ENCODE measurements around the gene DIP2B. TPM values are rescaled to one million over a fixed set of nuclear protein-coding genes. Genes with fewer than 3 reads are reported as not detected.

DIP2B gene
- total RNA-seq, 1 experiment from 2014 or later, result 26.1 TPM

- H3K27ac Mint-ChIP-seq, result no peak overlapping the region
- ChIA-PET POLR2A (no interaction called here), CTCF (interaction anchor here (0.9 kb wide), 1 partner anchor 195 kb away, joined by 3 read pairs; the partner anchor contains the start of gene DIP2B)
- ATAC-seq (no peak), DNase-seq (ENCODE audit: low spot score) (no peak)
- H3K9me3 Mint-ChIP-seq, result no peaks in the 10 kb centered on the region
- peaks cover 31% of the 10 kb centered on the region for H3K36me3 Mint-ChIP-seq
- H3K27me3 Mint-ChIP-seq (ENCODE audit: low read depth), result no peaks in the 10 kb centered on the region
- H3K4me1 Mint-ChIP-seq, result no peaks in the 10 kb centered on the region
- no peak overlapping the region for H3K4me3 Mint-ChIP-seq
- no peak for TF ChIP-seq NR2C2 (CRISPR knock-in tag; IDR thresholded peaks at IDR 0.05)
- TF ChIP-seq NFYB (CRISPR knock-in tag; conservative IDR thresholded peaks at IDR 0.05; ENCODE audit: low read depth), result no peak
- TF ChIP-seq OVOL2 (CRISPR knock-in tag; IDR thresholded peaks at IDR 0.05; ENCODE audit: borderline replicate concordance), result no peak
- TF ChIP-seq, protein P1, sequence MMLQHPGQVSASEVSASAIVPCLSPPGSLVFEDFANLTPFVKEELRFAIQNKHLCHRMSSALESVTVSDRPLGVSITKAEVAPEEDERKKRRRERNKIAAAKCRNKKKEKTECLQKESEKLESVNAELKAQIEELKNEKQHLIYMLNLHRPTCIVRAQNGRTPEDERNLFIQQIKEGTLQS (CRISPR knock-in tag; conservative IDR thresholded peaks at IDR 0.05), result no peak
- TF ChIP-seq TP53 (CRISPR knock-in tag; IDR thresholded peaks at IDR 0.05), result no peak
- no peak for TF ChIP-seq GTF2I (CRISPR knock-in tag; conservative IDR thresholded peaks at IDR 0.05)
- TF ChIP-seq, protein P2, sequence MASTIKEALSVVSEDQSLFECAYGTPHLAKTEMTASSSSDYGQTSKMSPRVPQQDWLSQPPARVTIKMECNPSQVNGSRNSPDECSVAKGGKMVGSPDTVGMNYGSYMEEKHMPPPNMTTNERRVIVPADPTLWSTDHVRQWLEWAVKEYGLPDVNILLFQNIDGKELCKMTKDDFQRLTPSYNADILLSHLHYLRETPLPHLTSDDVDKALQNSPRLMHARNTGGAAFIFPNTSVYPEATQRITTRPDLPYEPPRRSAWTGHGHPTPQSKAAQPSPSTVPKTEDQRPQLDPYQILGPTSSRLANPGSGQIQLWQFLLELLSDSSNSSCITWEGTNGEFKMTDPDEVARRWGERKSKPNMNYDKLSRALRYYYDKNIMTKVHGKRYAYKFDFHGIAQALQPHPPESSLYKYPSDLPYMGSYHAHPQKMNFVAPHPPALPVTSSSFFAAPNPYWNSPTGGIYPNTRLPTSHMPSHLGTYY (CRISPR knock-in tag; IDR thresholded peaks at IDR 0.05), result no peak
- TF ChIP-seq IRF2 (CRISPR knock-in tag; IDR thresholded peaks at IDR 0.05; ENCODE audit: borderline replicate concordance, low read depth), result no peak
- no peak for TF ChIP-seq HMGA2 (CRISPR knock-in tag; IDR thresholded peaks at IDR 0.05)
- no peak for TF ChIP-seq SMAD3 (CRISPR knock-in tag; IDR thresholded peaks at IDR 0.05; ENCODE audit: borderline replicate concordance)
- no peak for TF ChIP-seq RELA (CRISPR knock-in tag; IDR thresholded peaks at IDR 0.05; ENCODE audit: borderline replicate concordance)
- TF ChIP-seq, protein P3, sequence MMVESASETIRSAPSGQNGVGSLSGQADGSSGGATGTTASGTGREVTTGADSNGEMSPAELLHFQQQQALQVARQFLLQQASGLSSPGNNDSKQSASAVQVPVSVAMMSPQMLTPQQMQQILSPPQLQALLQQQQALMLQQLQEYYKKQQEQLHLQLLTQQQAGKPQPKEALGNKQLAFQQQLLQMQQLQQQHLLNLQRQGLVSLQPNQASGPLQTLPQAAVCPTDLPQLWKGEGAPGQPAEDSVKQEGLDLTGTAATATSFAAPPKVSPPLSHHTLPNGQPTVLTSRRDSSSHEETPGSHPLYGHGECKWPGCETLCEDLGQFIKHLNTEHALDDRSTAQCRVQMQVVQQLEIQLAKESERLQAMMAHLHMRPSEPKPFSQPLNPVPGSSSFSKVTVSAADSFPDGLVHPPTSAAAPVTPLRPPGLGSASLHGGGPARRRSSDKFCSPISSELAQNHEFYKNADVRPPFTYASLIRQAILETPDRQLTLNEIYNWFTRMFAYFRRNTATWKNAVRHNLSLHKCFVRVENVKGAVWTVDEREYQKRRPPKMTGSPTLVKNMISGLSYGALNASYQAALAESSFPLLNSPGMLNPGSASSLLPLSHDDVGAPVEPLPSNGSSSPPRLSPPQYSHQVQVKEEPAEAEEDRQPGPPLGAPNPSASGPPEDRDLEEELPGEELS (CRISPR knock-in tag; IDR thresholded peaks at IDR 0.05), result no peak
- TF ChIP-seq, protein P4, sequence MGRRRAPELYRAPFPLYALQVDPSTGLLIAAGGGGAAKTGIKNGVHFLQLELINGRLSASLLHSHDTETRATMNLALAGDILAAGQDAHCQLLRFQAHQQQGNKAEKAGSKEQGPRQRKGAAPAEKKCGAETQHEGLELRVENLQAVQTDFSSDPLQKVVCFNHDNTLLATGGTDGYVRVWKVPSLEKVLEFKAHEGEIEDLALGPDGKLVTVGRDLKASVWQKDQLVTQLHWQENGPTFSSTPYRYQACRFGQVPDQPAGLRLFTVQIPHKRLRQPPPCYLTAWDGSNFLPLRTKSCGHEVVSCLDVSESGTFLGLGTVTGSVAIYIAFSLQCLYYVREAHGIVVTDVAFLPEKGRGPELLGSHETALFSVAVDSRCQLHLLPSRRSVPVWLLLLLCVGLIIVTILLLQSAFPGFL (CRISPR knock-in tag; IDR thresholded peaks at IDR 0.05; ENCODE audit: borderline replicate concordance), result no peak
- no peak for TF ChIP-seq ATF1 (CRISPR knock-in tag; IDR thresholded peaks at IDR 0.05)
- no peak for TF ChIP-seq ESRRA (CRISPR knock-in tag; IDR thresholded peaks at IDR 0.05; ENCODE audit: borderline replicate concordance)
- TF ChIP-seq, protein P5, sequence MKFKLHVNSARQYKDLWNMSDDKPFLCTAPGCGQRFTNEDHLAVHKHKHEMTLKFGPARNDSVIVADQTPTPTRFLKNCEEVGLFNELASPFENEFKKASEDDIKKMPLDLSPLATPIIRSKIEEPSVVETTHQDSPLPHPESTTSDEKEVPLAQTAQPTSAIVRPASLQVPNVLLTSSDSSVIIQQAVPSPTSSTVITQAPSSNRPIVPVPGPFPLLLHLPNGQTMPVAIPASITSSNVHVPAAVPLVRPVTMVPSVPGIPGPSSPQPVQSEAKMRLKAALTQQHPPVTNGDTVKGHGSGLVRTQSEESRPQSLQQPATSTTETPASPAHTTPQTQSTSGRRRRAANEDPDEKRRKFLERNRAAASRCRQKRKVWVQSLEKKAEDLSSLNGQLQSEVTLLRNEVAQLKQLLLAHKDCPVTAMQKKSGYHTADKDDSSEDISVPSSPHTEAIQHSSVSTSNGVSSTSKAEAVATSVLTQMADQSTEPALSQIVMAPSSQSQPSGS (CRISPR knock-in tag; IDR thresholded peaks at IDR 0.05; ENCODE audit: borderline replicate concordance, low read depth), result no peak
Measured at GRCh38 chr12:50699154-50699553, 194.4 kb downstream of the DIP2B start.

GRCh38 chr12:50699940-50700339 is 195.2 kb downstream of the DIP2B start:
- TF ChIP-seq E2F5 (CRISPR knock-in tag; IDR thresholded peaks at IDR 0.05), result no peak
- TF ChIP-seq ZNF232 (CRISPR knock-in tag; IDR thresholded peaks at IDR 0.05), result no peak
- no peak for TF ChIP-seq FOXK1 (CRISPR knock-in tag; IDR thresholded peaks at IDR 0.05)
- TF ChIP-seq ZNF281 (CRISPR knock-in tag; IDR thresholded peaks at IDR 0.05), result no peak
- no peak for TF ChIP-seq NFYB (CRISPR knock-in tag; conservative IDR thresholded peaks at IDR 0.05; ENCODE audit: low read depth)
- no peak for TF ChIP-seq ESRRA (CRISPR knock-in tag; IDR thresholded peaks at IDR 0.05; ENCODE audit: borderline replicate concordance)
- TF ChIP-seq IRF2 (CRISPR knock-in tag; IDR thresholded peaks at IDR 0.05; ENCODE audit: borderline replicate concordance, low read depth), result no peak
- H3K4me1 Mint-ChIP-seq, result no peaks in the 10 kb centered on the region
- DNase-seq (ENCODE audit: low spot score) (no peak), ATAC-seq (no peak)
- ChIA-PET CTCF (interaction anchor here (0.6 kb wide), 2 partner anchors 16 to 394 kb away, joined by 3 to 4 read pairs; no protein-coding TSS in a partner anchor), POLR2A (no interaction called here)
- H3K27ac Mint-ChIP-seq, result no peak overlapping the region
- H3K36me3 Mint-ChIP-seq, result peaks cover 38% of the 10 kb centered on the region
- no peak overlapping the region for H3K4me3 Mint-ChIP-seq
- no peaks in the 10 kb centered on the region for H3K9me3 Mint-ChIP-seq
- H3K27me3 Mint-ChIP-seq (ENCODE audit: low read depth), result no peaks in the 10 kb centered on the region
